Ecto neural progenitor cell (in vitro differentiated cells): ENCODE measurements around the gene ABCD3.
"Not testable (repeated sequence)": the region's sequence is repeated elsewhere in the genome, so short reads cannot be mapped to it uniquely, and the experiment has no call there.

ENCODE experiments used
- DNase-seq: peaks from one replicate; pipeline ENCODE4 v3.0.0-alpha.2; 2018; ENCODE audit warnings: low spot score

The ABCD3 gene

GRCh38 chr1:94413311-94413710, 4.9 kb upstream of the ABCD3 start:
- no peak for DNase-seq

GRCh38 chr1:94416901-94417727, 1.1 kb upstream of the ABCD3 start:
- DNase-seq = no peak

- DNase-seq = no peak
Measured at GRCh38 chr1:94417728-94417977, 536 bp upstream of the ABCD3 start.

GRCh38 chr1:94418664-94419655, 771 bp downstream of the ABCD3 start:
- DNase-seq = no peak

GRCh38 chr1:94422115-94422820, 4.1 kb downstream of the ABCD3 start:
- no peak for DNase-seq

GRCh38 chr1:94425821-94426484, 7.8 kb downstream of the ABCD3 start:
- no peak for DNase-seq

- not testable (repeated sequence) for DNase-seq
Measured at GRCh38 chr1:94426485-94426870, 8.3 kb downstream of the ABCD3 start.

GRCh38 chr1:94428441-94428840, 10.3 kb downstream of the ABCD3 start:
- no peak for DNase-seq

GRCh38 chr1:94428927-94429528, 10.8 kb downstream of the ABCD3 start:
- DNase-seq = not testable (repeated sequence)

GRCh38 chr1:94430066-94430465, 11.9 kb downstream of the ABCD3 start:
- not testable (repeated sequence) for DNase-seq

- no peak for DNase-seq
Measured at GRCh38 chr1:94433866-94434265, 15.7 kb downstream of the ABCD3 start.

GRCh38 chr1:94434365-94435045, 16.3 kb downstream of the ABCD3 start:
- DNase-seq = no peak

GRCh38 chr1:94438692-94439276, 20.6 kb downstream of the ABCD3 start:
- no peak for DNase-seq

GRCh38 chr1:94440088-94440487, 21.9 kb downstream of the ABCD3 start:
- DNase-seq = no peak

- not testable (repeated sequence) for DNase-seq
Measured at GRCh38 chr1:94443067-94443466, 24.9 kb downstream of the ABCD3 start.

- DNase-seq = not testable (repeated sequence)
Measured at GRCh38 chr1:94444819-94445218, 26.6 kb downstream of the ABCD3 start.

- not testable (repeated sequence) for DNase-seq
Measured at GRCh38 chr1:94445733-94446132, 27.5 kb downstream of the ABCD3 start.

GRCh38 chr1:94446177-94446576, 28.0 kb downstream of the ABCD3 start:
- not testable (repeated sequence) for DNase-seq

- not testable (repeated sequence) for DNase-seq
Measured at GRCh38 chr1:94448741-94449140, 30.6 kb downstream of the ABCD3 start.

- no peak for DNase-seq
Measured at GRCh38 chr1:94456736-94457135, 38.5 kb downstream of the ABCD3 start.
